A673 (cell line): Measurements from ENCODE around the gene MTOR. TPM values are rescaled to one million over a fixed set of nuclear protein-coding genes. Genes with fewer than 3 reads are reported as not detected.
"Not testable (repeated sequence)": the region's sequence is repeated elsewhere in the genome, so short reads cannot be mapped to it uniquely, and the experiment has no call there.

ENCODE experiments used
- BruUV-seq: library from RNA; stranded (reverse); fragments of 400-500 nt; replicated peaks from 2 replicates; lab custom pipeline; 2021; lab: Mats Ljungman, UMichigan
- CTCF ChIA-PET: fragments of 300-600 bp; sonication (Branson Sonifier 250); formaldehyde crosslinking; loops from one replicate; lab custom pipeline; 2022; ENCODE audit warnings: antibody characterized with exemption; lab: Charles Lee
- POLR2A ChIA-PET: fragments of 300-600 bp; sonication (Branson Sonifier 250); formaldehyde crosslinking; loops from one replicate; lab custom pipeline; 2022; ENCODE audit warnings: antibody characterized with exemption; ENCODE audit not compliant: low non-redundant PET; lab: Charles Lee
- DNase-seq: peaks from one replicate; pipeline ENCODE4 v3.0.0-alpha.2; 2015; ENCODE audit warnings: low spot score
- H3K27ac ChIP-seq: fragments of 200-600 bp; sonication (generic); 2 replicates; pipeline ENCODE4 v1.5.1; 2016; ENCODE audit warnings: mixed run types, low read depth, mild to moderate bottlenecking, mixed read lengths, antibody characterized with exemption, low read length; ENCODE audit not compliant: poor library complexity, severe bottlenecking
- H3K27me3 ChIP-seq: fragments of 200-600 bp; sonication (generic); replicated peaks from 2 replicates; pipeline ENCODE4 v1.6.1; 2017; ENCODE audit warnings: mixed run types, low read depth, mild to moderate bottlenecking, mixed read lengths, antibody characterized with exemption, low read length; ENCODE audit not compliant: insufficient read depth, poor library complexity
- H3K36me3 ChIP-seq: fragments of 200-600 bp; sonication (generic); 2 replicates; pipeline ENCODE4 v1.6.1; 2016; ENCODE audit warnings: mixed run types, mild to moderate bottlenecking, mixed read lengths, antibody characterized with exemption, low read length; ENCODE audit not compliant: insufficient read depth, poor library complexity, severe bottlenecking
- H3K4me1 ChIP-seq: fragments of 200-600 bp; sonication (generic); 2 replicates; pipeline ENCODE4 v1.6.1; 2017; ENCODE audit warnings: mixed run types, mild to moderate bottlenecking, mixed read lengths, antibody characterized with exemption, low read length; ENCODE audit not compliant: insufficient read depth, poor library complexity, severe bottlenecking
- H3K4me3 ChIP-seq: fragments of 200-600 bp; sonication (generic); 2 replicates; pipeline ENCODE4 v1.5.1; 2016; ENCODE audit warnings: low read depth, mixed run types, mild to moderate bottlenecking, mixed read lengths, low read length; ENCODE audit not compliant: poor library complexity, severe bottlenecking
- H3K9me3 ChIP-seq: fragments of 200-600 bp; sonication (generic); 2 replicates; pipeline ENCODE4 v1.6.1; 2016; ENCODE audit warnings: mixed run types, low read depth, mild to moderate bottlenecking, mixed read lengths, antibody characterized with exemption, low read length; ENCODE audit not compliant: poor library complexity, severe bottlenecking
- EZH2 ChIP-seq: fragments of 200-600 bp; sonication (generic); IDR thresholded peaks from 2 replicates; pipeline ENCODE4 v1.6.1; 2017; ENCODE audit warnings: borderline replicate concordance, low read depth, mild to moderate bottlenecking, mixed read lengths, antibody characterized with exemption, low read length; ENCODE audit not compliant: poor library complexity, severe bottlenecking
- intact Hi-C: fragments of 100-400 bp; cut with micrococcal nuclease; formaldehyde crosslinking; loops from one replicate; pipeline ENCODE4 v1.10.0; 2022; ENCODE audit not compliant: unreplicated experiment
- total RNA-seq: library from RNA; stranded (reverse); gene quantifications from 2 replicates; pipeline ENCODE4 v1.2.3, GENCODE V29; 2021
- TF ChIP-seq, protein P1 (sequence below): fragments of 300-800, 200-600 bp; sonication (generic); conservative IDR thresholded peaks from 2 replicates; pipeline ENCODE4 v1.5.1; 2017; ENCODE audit warnings: low read depth, mild to moderate bottlenecking, antibody characterized with exemption, low read length, moderate library complexity, mixed read lengths

Gene MTOR
- total RNA-seq, 1 experiment from 2014 or later, result 63.7 TPM

DNA sequence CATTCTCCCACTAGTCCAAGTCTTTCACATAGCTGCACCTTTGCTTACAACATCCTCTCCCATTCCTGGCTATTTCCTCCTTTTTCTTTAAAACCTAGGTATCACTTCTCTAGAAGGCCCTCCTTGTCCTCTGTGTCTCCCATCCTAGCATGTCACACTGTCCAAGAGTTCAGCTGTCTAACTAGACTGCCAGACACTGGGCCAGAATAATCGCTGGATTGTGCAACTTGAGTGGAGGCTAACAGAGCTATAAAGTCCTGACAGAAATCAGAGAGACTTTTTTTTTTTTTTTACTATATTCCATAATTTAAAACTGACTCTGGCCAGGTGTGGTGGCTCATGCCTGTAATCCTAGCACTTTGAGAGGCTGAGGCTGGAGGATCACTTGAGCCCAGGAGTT, 77.4 kb downstream of the MTOR start:
- no TSS peak for BruUV-seq
- intact Hi-C loops, result no loop called here
- Histone ChIP-seq H3K27me3 (no peaks in the 10 kb centered on the region), H3K9me3 (no peaks in the 10 kb centered on the region), H3K4me3 (no peak overlapping the region), H3K4me1 (no peaks in the 10 kb centered on the region), H3K27ac (no peak overlapping the region), H3K36me3 (peaks cover 10% of the 10 kb centered on the region)
- DNase-seq, result no peak
- ChIA-PET POLR2A (no interaction called here), CTCF (no interaction called here)
- TF ChIP-seq, protein P1, sequence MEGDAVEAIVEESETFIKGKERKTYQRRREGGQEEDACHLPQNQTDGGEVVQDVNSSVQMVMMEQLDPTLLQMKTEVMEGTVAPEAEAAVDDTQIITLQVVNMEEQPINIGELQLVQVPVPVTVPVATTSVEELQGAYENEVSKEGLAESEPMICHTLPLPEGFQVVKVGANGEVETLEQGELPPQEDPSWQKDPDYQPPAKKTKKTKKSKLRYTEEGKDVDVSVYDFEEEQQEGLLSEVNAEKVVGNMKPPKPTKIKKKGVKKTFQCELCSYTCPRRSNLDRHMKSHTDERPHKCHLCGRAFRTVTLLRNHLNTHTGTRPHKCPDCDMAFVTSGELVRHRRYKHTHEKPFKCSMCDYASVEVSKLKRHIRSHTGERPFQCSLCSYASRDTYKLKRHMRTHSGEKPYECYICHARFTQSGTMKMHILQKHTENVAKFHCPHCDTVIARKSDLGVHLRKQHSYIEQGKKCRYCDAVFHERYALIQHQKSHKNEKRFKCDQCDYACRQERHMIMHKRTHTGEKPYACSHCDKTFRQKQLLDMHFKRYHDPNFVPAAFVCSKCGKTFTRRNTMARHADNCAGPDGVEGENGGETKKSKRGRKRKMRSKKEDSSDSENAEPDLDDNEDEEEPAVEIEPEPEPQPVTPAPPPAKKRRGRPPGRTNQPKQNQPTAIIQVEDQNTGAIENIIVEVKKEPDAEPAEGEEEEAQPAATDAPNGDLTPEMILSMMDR, result no peak
- TF ChIP-seq EZH2, result no peak

DNA sequence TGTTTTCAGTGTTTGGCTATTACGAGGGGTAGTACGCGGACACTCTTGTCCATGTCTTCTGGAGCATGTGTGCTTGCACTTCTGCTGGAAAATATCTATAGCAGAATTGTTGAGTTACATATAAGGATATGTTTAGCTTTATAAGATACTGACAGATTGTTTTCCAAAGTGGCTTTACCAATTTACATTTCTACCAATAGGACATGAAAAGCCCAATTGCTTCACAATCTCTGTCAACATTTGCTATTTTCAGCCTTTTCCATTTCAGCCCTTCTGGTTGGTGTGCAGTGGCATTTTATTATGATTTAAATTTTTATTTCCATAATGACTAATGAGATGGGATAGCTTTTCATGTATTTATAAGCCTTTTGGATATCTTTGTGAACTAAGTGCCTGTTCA, 79.5 kb downstream of the MTOR start:
- ChIA-PET POLR2A (no interaction called here), CTCF (no interaction called here)
- no TSS peak for BruUV-seq
- H3K9me3 ChIP-seq, result no peaks in the 10 kb centered on the region
- no peaks in the 10 kb centered on the region for H3K27me3 ChIP-seq
- H3K36me3 ChIP-seq, result peaks cover 10% of the 10 kb centered on the region
- H3K4me1 ChIP-seq, result peaks cover 11% of the 10 kb centered on the region
- intact Hi-C loops, result no loop called here
- TF ChIP-seq EZH2, result no peak
- TF ChIP-seq, protein P1, result no peak
- no peak overlapping the region for H3K4me3 ChIP-seq
- H3K27ac ChIP-seq, result no peak overlapping the region
- DNase-seq, result no peak

DNA sequence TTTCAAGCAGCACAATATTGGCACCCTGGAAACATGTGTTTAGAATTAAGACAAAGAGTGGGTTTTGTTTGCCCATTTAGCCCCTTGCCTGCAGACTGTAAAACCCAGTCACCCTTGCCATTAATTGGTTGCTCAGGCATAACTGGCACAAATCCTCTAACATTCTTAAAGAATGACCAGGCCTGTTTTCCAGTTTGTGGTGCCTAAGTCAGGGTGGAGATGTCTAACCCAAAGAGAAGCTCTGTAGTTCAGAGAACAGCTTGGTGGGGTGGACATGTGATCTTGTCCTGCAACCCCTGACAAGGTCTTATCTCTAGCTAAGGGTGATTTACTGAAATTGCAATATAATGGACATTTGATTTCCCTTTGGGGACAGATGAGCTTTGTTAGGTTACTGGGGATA, 82.0 kb downstream of the MTOR start:
- ChIA-PET POLR2A (no interaction called here), CTCF (no interaction called here)
- DNase-seq, result no peak
- Histone ChIP-seq H3K36me3 (peaks cover 10% of the 10 kb centered on the region), H3K4me1 (peaks cover 11% of the 10 kb centered on the region), H3K27ac (no peak overlapping the region), H3K9me3 (no peaks in the 10 kb centered on the region), H3K27me3 (no peaks in the 10 kb centered on the region), H3K4me3 (no peak overlapping the region)
- intact Hi-C loops, result no loop called here
- no TSS peak for BruUV-seq
- TF ChIP-seq EZH2, result no peak
- TF ChIP-seq, protein P1, result no peak

DNA sequence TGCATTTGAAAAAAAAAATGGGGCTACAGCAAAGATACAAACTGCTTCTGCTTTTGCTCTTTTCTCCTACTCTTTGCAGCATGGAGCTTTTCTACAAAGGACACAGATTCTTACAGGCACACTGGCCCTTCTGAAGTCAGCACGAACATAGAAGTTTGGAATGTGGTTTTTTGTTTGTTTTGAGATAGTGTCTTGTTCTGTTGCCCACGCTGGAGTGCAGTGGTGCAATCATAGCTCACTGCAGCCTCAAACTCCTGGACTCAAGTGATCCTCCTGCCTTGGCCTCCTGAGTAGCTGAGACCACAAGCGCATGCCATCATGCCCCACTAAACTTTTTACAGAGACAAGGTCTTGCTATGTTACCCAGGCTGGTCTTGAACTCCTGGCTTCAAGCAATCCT, 82.6 kb downstream of the MTOR start:
- CTCF ChIA-PET, H3K27me3 ChIP-seq, H3K27ac ChIP-seq, H3K9me3 ChIP-seq, POLR2A ChIA-PET, DNase-seq, H3K4me3 ChIP-seq, intact Hi-C loops, BruUV-seq: not testable (repeated sequence)
- Histone ChIP-seq H3K4me1 (peaks cover 11% of the 10 kb centered on the region), H3K36me3 (peaks cover 10% of the 10 kb centered on the region)
